HFFc6 (cell line): Measurements from ENCODE around the gene RGS14. TPM values are rescaled to one million over a fixed set of nuclear protein-coding genes. Genes with fewer than 3 reads are reported as not detected.
A peak's percentile ranks its signal among the peaks of the same experiment; 100 is the strongest.

ENCODE experiments used
- DNase-seq: peaks from one replicate; pipeline ENCODE4 v3.0.0-alpha.2; 2018
- H3K27ac Mint-ChIP-seq: 2 replicates; pipeline ENCODE4 v1.8.0; 2020; ENCODE audit warnings: mild to moderate bottlenecking, mixed read lengths
- H3K27me3 Mint-ChIP-seq: 2 replicates; pipeline ENCODE4 v1.8.0; 2021; ENCODE audit warnings: mild to moderate bottlenecking, moderate library complexity, mixed read lengths; ENCODE audit not compliant: insufficient read depth
- H3K36me3 Mint-ChIP-seq: 2 replicates; pipeline ENCODE4 v1.8.0; 2021; ENCODE audit warnings: low read depth, mixed read lengths
- H3K4me1 Mint-ChIP-seq: 2 replicates; pipeline ENCODE4 v1.8.0; 2020; ENCODE audit warnings: low read depth, mixed read lengths
- H3K4me3 Mint-ChIP-seq: 2 replicates; pipeline ENCODE4 v1.8.0; 2020; ENCODE audit warnings: mild to moderate bottlenecking, moderate library complexity, mixed read lengths
- H3K9me3 Mint-ChIP-seq: 2 replicates; pipeline ENCODE4 v1.8.0; 2020; ENCODE audit warnings: mild to moderate bottlenecking, mixed read lengths
- CTCF ChIP-seq: fragments of 200-600 bp; sonication (generic); IDR thresholded peaks from 2 replicates; pipeline ENCODE4 v1.5.0; 2021; ENCODE audit warnings: antibody characterized with exemption, mild to moderate bottlenecking
- total RNA-seq, 6 experiments: library from RNA; stranded (reverse); fragmentation: NEBNext Ultra II Directional; extraction: Animal tissue kit (Norgen Biotek cat#: 25700); gene quantifications; 2 replicates in 1 of 6; 3 replicates in 5 of 6; pipeline ENCODE4 v1.2.3, GENCODE V29; 2021

RGS14 gene
- total RNA-seq, 6 experiments from 2014 or later: 1.0 to 2.2 (median 1.2) TPM

- Mint-ChIP-seq H3K36me3 (no peaks in the 10 kb centered on the region), H3K4me3 (peak overlapping the region; percentile 78), H3K27me3 (peaks cover 27% of the 10 kb centered on the region), H3K9me3 (no peaks in the 10 kb centered on the region), H3K4me1 (peaks cover 9% of the 10 kb centered on the region), H3K27ac (no peak overlapping the region)
- peak; percentile 78 for DNase-seq
- TF ChIP-seq CTCF: peak; percentile 85
Measured at GRCh38 chr5:177403792-177404640, 46.3 kb downstream of the RGS14 start.

GRCh38 chr5:177404641-177405179 is 47.0 kb downstream of the RGS14 start:
- H3K27me3 Mint-ChIP-seq: peaks cover 28% of the 10 kb centered on the region
- peaks cover 9% of the 10 kb centered on the region for H3K4me1 Mint-ChIP-seq
- H3K36me3 Mint-ChIP-seq: no peaks in the 10 kb centered on the region
- DNase-seq: no peak
- TF ChIP-seq CTCF: no peak
- H3K4me3 Mint-ChIP-seq: peak overlapping the region; percentile 78
- H3K27ac Mint-ChIP-seq: no peak overlapping the region
- H3K9me3 Mint-ChIP-seq: no peaks in the 10 kb centered on the region

- no peaks in the 10 kb centered on the region for H3K36me3 Mint-ChIP-seq
- H3K4me3 Mint-ChIP-seq: no peak overlapping the region; the same call in 1 of the 2 replicates
- no peak for TF ChIP-seq CTCF
- H3K27me3 Mint-ChIP-seq: peaks cover 25% of the 10 kb centered on the region
- no peaks in the 10 kb centered on the region for H3K9me3 Mint-ChIP-seq
- no peak for DNase-seq
- H3K4me1 Mint-ChIP-seq: peaks cover 9% of the 10 kb centered on the region
- H3K27ac Mint-ChIP-seq: no peak overlapping the region
Measured at GRCh38 chr5:177405312-177405711, 47.6 kb downstream of the RGS14 start.

- peaks cover 25% of the 10 kb centered on the region for H3K27me3 Mint-ChIP-seq
- TF ChIP-seq CTCF: no peak
- no peak overlapping the region for H3K4me3 Mint-ChIP-seq
- no peaks in the 10 kb centered on the region for H3K36me3 Mint-ChIP-seq
- no peak overlapping the region for H3K27ac Mint-ChIP-seq
- H3K4me1 Mint-ChIP-seq: peaks cover 9% of the 10 kb centered on the region
- DNase-seq: no peak
- no peaks in the 10 kb centered on the region for H3K9me3 Mint-ChIP-seq
Measured at GRCh38 chr5:177405805-177406204, 48.1 kb downstream of the RGS14 start.

GRCh38 chr5:177409043-177409801 is 51.5 kb downstream of the RGS14 start, which contains the start of gene F12:
Gene F12, minus strand, starts transcription at chr5:177409564. Its CDS starts 37 bp downstream, at chr5:177409527.
- Mint-ChIP-seq H3K36me3 (no peaks in the 10 kb centered on the region), H3K4me1 (0 out of 2 replicates have a peak, but pooled peaks cover 7% of the 10 kb centered on the region), H3K4me3 (no peak within 1 kb of the TSS), H3K27ac (no peak within 1 kb of the TSS), H3K27me3 (peaks cover 21% of the 10 kb centered on the region; the same call in 1 of the 2 replicates), H3K9me3 (no peaks in the 10 kb centered on the region)
- no peak for TF ChIP-seq CTCF
- no peak for DNase-seq
